HG02870 (cell line): ENCODE data around the gene SPRN.
"Not testable (repeated sequence)": the region's sequence is repeated elsewhere in the genome, so short reads cannot be mapped to it uniquely, and the experiment has no call there.

Experiments
- ATAC-seq: cut with Tn5 transposase; IDR thresholded peaks from one replicate; pipeline ENCODE4 v1.9.1; 2021; ENCODE audit warnings: mild to moderate bottlenecking, moderate library complexity; ENCODE audit not compliant: unreplicated experiment

The SPRN gene

DNA sequence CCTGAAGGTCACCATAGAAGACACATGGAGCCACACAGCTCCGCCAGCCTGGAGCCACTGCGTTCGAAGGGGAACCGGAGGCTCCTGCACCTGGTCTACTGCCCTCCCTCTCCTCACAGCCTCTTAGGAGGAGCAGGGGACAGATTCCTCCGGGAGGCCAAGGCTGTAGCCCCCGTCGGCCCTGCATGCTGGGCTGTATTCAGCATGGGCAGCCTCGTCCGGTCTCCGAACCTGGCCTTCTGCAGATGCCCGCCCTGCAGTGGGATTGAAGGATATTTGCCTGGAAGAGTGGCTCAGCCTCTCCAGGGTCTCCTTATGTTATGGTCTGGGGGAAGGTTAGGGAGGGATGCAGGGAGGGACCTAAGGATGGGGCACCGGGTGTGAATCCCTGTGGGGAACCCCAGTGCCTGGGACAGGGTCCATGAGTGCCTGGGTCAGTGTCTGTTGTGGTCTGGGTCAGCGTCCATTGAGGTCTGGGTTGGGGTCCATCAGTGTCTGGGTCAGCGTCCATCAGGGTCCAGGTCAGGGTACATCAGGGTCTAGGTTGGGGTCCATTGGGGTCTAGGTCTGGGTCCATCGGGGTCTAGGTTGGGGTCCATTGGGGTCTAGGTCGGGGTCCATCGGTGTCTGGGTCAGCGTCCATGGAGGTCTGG lies 16.3 kb upstream of the SPRN start:
- ATAC-seq: no peak

DNA sequence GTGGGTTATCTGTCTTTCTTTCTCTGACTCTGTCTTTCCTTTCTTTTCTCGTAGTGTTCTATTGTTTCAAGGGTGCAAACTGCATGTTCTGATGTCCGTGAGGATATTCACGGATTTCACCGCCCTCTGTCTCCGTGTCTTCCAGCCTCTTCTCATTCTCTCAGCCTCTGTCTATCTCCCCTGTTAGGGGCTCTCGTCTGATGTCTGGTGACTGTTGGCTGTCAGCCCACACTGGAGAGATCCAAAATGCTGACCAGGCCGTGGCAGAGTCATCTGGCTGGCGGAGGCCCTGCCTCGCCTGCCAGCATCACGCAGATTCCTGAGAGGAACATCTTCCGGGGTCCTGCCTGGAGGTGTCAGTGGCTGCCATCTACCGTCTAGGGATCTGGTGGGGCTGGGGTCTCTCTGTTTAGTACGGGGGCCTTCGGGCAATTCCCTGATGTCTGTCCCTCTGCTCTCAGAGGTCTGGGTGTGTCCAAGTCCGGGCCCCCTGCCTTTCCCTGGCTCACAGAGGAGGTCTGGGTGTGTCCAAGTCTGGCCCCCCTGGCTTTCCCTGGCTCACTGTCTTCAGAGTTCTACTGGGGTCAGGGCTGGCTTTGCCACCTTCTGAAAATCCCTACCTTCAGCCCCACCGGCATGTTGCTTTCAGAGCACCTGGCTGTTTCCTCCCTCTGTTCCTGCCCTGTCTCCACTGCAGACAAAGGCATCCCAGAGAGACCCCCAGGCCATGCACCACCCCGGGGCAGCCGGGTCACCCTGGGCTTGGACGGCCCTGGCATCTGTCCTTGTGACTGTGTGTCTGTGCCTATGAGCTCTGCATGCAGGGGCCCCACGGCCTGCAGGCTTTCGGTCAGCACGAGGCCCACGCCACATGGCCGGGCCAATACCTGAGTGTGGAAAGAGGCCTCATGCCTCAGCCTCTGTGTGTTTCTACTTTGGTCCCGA lies 15.4 kb upstream of the SPRN start:
- ATAC-seq: no peak

DNA sequence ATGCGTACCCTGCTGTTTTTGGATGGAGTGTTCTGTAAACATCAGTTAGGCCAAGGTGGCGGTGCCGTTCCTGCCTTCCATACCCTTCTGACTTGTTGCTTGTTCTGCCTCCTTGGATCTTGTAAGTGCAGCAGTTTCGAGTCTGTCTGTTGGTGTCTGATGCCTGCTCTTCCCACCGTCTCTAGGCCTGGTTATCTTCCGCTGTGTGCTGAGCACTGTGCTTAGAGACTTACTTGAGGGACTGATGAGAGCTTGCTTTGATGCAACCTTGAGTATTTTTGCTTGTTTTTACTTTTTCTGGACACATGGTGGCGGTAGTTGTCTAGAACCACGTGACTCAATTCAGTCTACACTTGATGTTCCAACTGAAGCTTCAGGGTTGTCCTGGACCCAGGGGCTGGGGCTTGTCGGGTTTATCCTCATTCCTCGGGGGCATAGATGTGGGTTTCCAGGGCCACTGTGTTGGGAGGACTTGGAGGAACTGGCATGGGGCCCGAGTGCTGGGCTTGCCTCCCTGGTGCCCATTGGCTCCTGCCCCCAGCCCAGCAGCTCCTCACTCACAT lies 14.4 kb upstream of the SPRN start:
- ATAC-seq: no peak

DNA sequence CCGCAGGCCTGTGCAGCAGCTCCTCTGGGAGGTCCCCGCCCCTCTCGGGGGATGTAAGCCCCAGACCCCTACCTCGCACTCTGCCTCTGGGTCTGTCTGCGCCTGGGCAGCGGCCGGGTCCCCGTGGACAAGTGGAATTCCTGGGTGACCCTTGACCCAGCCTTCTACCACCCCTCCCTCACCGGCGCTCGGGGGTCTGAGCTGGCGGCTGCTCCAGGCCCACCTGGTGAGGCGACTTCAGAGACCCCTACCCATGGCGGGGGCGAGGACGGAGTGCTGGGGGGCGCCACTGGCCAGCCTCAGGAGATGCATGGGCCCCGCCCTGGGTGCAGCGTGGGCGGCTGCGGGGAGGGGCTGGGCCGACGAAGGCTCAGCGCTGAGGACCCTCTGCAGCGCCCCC lies 8.4 kb upstream of the SPRN start:
- ATAC-seq: not testable (repeated sequence)

DNA sequence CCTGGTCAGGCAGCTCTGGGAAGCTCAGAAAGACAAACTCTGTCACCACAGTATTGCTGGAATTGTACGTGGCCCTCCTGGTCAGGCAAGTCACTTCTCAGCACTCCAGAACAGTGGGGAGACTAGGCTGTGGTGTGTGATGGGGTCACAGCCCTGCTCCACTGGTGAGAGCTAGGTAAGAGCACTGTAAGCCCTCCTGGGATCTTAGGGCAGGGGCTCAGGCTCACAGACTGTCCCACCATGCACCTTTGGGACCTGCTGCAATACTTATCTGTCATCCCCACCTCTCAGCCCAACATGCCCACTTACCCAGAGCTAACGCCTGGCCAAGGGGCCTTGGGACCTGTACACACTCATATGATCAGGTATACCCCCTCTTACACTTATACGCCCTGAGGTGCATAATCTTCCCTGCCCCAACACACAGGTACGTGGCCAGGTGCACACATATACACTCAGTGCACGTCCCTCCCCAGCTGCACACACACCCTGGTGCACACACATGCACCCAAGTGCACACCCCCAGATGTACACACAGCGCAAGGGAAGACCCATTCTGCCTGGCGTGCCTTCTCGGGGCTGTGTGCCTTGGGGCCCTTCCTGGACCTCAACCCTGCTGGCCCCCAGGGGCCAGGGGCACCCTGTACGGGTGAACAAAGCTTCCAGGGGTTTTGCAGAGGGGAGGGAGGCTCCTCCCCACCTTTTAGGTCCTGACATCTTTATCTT lies 7.6 kb upstream of the SPRN start:
- not testable (repeated sequence) for ATAC-seq

DNA sequence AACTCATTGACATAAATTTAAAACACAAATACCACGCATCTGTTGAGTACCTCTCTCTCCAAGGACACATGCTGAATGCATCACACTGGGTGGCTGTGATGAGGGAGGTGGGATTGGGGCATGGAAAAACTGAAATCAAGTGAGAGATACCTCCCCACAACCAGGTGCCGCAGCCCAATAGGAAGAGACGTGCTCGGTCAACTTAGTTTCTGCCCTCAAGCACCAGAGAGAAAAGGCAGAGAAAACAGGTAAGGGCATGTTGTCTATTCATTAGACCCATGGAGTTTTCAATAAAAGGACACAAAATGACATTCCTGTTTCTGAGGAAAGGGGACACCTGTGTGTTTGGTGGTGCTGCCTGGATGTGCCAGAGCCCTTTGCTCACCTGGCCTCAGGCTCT lies 5.1 kb upstream of the SPRN start:
- not testable (repeated sequence) for ATAC-seq

DNA sequence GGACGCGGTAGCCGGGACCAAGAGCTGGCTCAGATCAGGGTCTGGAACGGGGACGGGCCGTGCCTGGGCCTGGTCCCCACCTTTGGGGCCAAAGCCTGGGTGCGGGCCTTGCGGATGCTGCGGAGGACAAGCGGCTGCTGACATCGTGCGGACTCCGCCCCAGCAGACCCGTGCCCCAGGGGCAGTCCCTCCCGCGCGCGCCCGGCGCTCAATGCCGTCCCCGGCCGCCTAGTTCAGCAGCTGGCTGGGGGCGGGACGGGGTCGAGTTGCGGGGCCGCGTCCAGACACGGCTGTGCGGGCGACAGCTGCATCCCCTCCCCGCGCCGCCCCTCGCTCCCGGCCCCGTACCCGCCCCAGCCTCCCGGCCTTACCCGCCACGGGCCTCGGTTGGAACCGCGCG lies 323 bp downstream of the SPRN start:
- not testable (repeated sequence) for ATAC-seq

DNA sequence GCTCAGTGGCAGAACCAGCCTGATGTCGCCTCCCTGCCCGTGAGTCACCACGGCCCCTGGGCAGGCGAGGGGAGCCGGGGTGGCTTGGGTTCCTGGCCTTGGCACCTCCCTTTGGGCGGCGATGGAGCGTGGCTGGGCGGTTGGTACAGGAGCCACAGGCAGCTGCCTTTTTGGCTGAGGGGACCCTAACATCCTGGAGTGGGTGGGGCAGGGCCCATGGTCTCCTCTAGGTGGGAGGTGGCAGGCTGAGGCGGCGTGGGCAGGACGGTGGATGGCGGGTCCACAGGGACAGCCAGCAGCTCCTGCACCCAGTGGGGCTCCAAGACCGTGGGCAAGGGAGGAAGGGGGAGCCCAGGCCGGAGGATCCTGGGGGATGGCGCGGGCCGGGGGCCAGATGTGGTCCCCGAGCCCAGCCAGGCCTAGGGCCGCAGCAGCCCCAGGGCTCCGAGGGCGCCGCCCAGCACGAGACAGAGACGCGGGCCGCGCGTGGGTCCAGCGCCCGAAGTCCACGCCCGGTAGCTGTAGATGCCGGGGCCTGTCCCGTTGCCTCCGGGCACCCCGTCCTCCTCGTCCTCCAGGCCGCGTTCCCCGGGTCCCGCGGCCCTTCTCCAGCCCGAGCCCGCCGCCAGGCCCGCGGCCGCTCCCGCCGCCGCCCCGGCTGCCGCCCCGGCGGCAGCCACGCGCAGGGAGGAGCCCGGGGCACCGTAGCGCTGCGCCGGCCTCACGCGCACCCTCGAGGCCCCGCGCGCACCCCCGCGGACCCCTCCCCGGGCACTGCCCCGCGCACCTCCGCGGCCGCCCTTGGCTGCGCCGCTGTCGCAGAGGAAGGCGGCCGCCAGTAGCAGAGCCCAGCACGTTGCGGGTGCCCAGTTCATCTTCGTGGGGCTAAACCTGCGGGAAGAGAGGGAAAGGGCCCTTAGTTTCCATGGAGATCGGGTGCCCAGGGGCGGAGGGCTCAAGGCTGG lies 1.3 kb downstream of the SPRN start:
- no peak for ATAC-seq

DNA sequence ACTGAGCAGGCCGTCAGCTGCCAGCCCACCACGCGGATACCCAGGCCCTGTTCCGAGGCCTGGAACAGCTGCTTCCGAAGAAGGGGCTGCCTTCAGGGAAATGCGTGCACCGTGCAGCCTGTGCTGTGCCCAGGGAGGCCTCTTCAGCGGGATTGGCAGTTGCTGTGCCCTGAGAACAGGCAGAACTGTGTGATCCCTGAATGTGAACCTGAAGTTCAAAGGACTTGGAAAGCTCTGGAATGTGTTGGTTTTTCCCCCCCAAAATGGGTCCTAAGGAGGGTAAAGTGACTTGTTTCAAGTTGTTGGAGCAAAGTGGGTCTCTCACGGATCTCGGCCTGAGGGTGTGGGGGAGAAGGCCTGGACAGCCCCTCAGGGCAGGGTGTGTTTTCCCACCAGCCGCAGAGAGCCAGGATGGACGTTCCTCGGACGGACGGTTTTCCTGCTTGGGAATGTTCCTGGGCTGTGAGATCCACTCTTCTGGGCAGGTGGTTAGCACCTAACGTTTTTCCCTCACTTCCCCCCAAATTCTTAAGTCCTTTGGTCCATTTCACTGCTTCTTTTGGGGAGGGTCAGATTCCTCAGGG lies 2.1 kb downstream of the SPRN start:
- ATAC-seq: no peak

DNA sequence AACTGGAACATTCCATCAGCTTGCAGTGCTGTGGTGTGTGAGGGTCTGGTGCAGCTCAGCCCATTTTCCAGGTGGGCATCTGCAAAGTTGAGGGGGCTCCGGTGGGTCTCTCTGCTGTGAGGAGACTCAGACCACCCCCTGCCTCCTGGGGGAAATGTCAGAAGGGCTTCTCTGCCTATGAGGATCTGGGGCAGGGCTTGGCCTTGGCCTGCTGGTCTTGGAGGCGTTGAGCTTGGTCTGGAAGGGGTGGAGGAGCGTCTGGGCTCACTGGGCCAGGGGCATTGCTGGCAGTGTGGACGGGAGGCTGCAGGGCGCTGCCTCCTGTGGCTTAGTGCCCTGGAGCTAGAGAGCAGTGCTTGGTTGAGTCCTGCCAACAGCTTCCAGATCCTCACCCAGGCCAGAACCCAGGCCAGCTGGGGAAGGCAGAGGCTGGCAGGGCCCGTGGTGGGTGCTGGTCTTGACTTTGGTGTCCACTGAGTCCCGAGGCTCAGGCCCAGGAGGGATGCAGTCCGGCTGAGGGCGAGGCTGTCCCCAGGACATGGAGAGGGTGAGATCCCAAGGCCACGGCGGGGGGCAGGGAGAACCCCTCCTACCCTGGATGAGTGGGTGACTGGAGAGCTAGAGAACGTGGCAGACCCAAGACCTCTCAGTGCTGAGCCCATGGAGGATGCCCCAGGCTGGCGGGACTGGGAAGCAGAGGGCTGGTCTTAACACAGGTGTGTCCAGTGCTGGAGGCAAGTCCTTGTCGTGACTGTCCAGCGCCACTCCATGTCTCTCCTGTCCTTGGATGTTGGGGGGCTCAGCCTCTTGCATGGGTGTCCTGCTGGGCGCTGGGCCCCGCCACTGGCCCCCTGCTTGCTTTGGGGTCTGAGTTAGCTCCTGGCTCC lies 2.8 kb downstream of the SPRN start:
- ATAC-seq: no peak

DNA sequence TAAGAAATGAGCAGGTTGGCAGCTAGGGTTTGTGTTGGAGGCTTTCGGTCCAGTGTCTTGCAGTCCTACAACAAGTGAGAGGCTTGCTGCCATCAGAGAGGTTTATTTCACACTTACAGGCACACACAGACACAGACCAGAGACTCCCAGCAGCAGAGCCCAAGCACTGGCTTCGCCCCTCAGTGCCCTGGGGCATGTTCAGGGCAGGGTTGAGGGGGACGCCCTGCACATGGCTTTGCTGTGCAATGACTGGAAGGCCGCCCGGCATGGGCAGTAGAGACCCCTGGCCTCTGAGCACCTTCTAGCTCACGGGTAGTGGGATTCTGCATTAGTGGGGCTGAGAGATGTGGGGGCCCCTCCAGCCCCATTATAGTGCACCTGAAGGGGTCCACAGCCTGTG lies 3.8 kb downstream of the SPRN start:
- no peak for ATAC-seq

DNA sequence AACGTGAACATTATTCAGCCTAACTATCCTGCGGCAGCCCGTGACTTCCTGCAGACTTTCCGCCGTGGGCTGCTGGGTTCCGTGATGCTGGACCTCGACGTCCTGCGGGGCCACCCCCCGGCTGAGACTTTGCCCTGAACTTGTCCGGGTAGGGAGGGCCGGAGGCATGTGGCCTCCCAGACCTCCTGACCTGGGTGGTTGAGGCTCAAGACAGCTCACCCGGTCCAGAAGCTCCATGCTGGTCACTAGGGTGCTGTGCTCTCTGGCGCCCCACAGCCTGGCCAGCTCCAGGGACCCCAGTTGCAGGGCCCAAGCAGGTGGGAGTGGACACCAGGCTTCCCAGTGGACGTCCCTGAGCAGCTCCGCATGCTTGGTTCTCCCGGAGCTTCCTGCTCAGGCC lies 4.4 kb downstream of the SPRN start:
- ATAC-seq: no peak

DNA sequence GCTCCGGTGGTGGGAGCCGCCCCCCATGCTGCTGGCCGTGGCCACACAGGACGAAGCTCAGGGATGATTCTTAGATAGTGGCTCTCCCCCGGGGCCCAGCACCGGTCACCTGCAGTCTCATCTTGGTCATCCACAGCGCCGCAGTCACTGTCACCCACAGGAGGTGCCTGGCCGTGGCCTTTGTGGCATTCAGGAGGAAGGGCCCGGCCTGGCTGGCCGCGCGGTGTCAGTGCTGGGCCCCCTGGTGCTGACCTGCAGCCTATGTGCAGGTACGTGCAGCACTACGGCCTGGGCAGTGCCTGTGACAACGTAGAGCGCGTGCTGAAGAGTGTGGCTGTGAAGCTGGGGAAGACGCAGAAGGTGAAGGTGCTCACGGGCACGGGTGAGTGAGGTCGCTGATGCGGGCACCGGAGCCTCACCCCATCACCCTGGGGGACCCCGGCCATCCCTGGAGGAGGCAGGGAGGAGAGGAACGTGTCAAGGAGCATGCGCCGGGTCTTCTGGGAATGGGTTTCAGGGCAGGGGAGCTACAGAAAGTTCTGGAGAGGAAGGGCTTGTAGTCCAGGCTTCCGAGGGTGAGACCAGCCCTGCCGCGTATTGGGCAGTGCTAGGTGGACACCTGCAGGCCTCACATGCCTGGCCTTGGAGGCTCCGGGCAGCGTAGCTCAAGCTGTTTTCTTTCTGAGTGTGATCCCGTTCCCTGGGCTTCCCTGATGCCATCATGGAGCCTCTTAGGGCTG lies 5.0 kb downstream of the SPRN start:
- ATAC-seq: no peak

DNA sequence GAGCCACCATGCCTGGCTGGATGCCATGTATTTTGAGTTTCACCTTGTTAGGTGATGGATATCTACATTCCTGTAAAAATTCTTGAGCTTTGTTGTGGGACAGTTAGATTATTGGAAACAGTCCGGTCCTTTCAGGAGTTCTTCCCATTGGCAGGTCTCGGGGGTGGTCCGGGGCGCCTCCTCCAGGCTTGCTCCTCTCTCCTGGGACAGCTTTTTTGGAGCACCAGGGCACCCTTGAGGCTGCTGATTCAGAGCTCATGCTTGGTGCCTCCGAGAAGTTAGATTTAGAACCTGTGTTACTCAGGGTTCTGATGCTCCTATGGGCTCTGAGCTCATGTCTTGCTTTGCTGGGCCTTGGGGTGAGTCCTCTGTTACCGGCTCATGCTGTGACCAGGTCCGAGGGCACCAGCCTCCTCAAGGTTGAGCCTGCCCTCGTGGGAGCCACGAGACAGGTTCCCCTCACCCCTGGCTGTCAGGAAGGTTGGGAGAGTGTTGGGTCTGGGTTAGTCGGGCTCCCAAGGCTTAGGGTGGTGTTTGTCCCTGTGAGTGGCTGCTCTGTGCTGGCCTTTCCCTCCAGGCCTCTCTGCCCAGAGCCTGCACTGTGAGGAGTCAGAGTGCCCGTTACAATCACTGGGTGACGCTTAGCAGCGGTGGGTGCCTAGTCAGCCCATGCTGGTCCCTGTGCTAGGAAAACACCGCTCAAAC lies 6.0 kb downstream of the SPRN start:
- ATAC-seq: no peak

DNA sequence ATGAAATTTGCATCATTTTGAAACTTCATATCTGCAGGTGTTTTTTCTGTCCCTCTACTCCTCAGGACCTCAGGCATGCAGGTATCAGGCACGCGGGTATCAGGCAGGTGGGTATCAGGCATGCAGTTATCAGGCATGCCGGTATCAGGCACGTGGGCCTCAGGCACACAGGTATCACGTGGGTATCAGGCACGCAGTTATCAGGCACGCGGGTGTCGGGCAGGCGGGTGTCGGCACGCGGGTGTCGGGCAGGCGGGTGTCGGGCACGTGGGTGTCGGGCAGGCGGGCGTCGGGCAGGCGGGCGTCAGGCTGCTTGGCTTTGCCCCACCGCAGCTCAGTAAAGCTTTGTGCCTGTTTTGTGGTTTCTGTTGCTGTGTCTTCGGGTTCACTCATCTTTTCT lies 8.7 kb downstream of the SPRN start:
- no peak for ATAC-seq

DNA sequence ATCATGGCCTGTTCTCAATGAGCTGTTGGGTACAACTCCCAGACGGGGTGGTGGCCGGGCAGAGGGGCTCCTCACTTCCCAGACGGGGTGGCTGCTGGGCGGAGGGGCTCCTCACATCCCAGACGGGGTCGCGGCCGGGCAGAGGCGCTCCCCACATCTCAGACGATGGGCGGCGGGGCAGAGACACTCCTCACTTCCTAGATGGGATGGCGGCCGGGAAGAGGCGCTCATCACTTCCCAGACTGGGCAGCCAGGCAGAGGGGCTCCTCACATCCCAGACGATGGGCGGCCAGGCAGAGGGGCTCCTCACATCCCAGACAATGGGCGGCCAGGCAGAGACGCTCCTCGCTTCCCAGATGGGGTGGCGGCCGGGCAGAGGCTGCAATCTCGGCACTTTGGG lies 10.0 kb downstream of the SPRN start:
- not testable (repeated sequence) for ATAC-seq

DNA sequence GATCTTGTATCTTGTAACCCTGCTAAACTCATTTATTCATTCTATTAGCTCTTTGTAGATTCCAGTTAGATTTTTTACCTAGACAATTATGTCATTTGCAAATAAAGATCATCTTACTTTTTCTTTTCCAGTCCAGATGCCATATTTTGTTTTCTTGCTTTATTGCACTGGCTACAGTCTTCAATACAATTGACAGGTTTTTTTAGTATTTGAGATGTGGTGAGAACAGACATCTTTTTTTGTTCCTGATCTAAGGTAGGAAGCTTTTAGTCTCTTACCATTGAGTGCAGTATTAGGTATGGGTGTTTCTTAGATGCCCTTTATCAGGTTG lies 12.1 kb downstream of the SPRN start:
- no peak for ATAC-seq
